Neural cell (in vitro differentiated cells): ENCODE results near the gene SNTB2. TPM values are rescaled to one million over a fixed set of nuclear protein-coding genes. Genes with fewer than 3 reads are reported as not detected.

Experiments
- H2AFZ ChIP-seq: fragments of 200-600, 300-800 bp; sonication (generic), shearing (Covaris generic); 2 replicates; pipeline ENCODE4 v1.6.0; 2014; ENCODE audit warnings: low read depth, mild to moderate bottlenecking, antibody characterized with exemption, low read length, moderate library complexity
- H3F3A ChIP-seq: fragments of 200-600 bp; shearing (Covaris generic); 2 replicates; pipeline ENCODE4 v1.6.1; 2016; ENCODE audit warnings: mild to moderate bottlenecking, moderate library complexity, mixed read lengths, antibody characterized with exemption, low read length; ENCODE audit not compliant: insufficient read depth, poor library complexity, severe bottlenecking
- H3K27ac ChIP-seq: fragments of 200-600, 300-800 bp; sonication (generic), shearing (Covaris generic); 2 replicates; pipeline ENCODE4 v1.5.1; 2014; ENCODE audit warnings: mild to moderate bottlenecking, low read length, moderate library complexity
- H3K27me3 ChIP-seq: fragments of 300-800, 200-600 bp; sonication (generic), shearing (Covaris generic); 2 replicates; pipeline ENCODE4 v1.6.0; 2014; ENCODE audit warnings: mild to moderate bottlenecking, low read depth, low read length, moderate library complexity; ENCODE audit not compliant: insufficient read depth
- H3K36me3 ChIP-seq: fragments of 300-800, 200-600 bp; sonication (generic), shearing (Covaris generic); 2 replicates; pipeline ENCODE4 v1.5.1; 2014; ENCODE audit warnings: mild to moderate bottlenecking, antibody characterized with exemption, low read length, moderate library complexity; ENCODE audit not compliant: insufficient read depth
- H3K4me2 ChIP-seq: fragments of 300-800, 200-600 bp; sonication (generic), shearing (Covaris generic); 2 replicates; pipeline ENCODE4 v1.6.0; 2014; ENCODE audit warnings: mild to moderate bottlenecking, low read length
- H3K4me3 ChIP-seq: fragments of 300-800, 200-600 bp; sonication (generic), shearing (Covaris generic); 2 replicates; pipeline ENCODE4 v1.5.1; 2014; ENCODE audit warnings: mild to moderate bottlenecking, low read length, moderate library complexity
- H3K79me2 ChIP-seq: fragments of 200-600 bp; shearing (Covaris generic); replicated peaks from 2 replicates; pipeline ENCODE4 v1.6.0; 2014; ENCODE audit warnings: mild to moderate bottlenecking, low read length, moderate library complexity; ENCODE audit not compliant: insufficient read depth
- H3K9ac ChIP-seq: fragments of 300-800, 200-600 bp; sonication (generic), shearing (Covaris generic); 2 replicates; pipeline ENCODE4 v1.6.1; 2016; ENCODE audit warnings: mild to moderate bottlenecking, low read length, mixed read lengths
- H3K9me2 ChIP-seq: fragments of 200-600 bp; shearing (Covaris generic); 2 replicates; pipeline ENCODE4 v1.6.1; 2016; ENCODE audit warnings: mild to moderate bottlenecking, low read length, mixed read lengths; ENCODE audit not compliant: insufficient read depth
- H3K9me3 ChIP-seq: fragments of 200-600, 300-800 bp; sonication (generic), shearing (Covaris generic); 2 replicates; pipeline ENCODE4 v1.6.1; 2016; ENCODE audit warnings: mild to moderate bottlenecking, mixed run types, low read length, moderate library complexity, mixed read lengths
- H4K20me1 ChIP-seq: fragments of 200-600 bp; shearing (Covaris generic); 2 replicates; pipeline ENCODE4 v1.6.1; 2016; ENCODE audit warnings: mild to moderate bottlenecking, mixed run types; ENCODE audit not compliant: insufficient read depth
- CTCF ChIP-seq: fragments of 450-650 bp; IDR thresholded peaks from 2 replicates; pipeline ENCODE4 v1.5.1; 2014; ENCODE audit warnings: antibody characterized with exemption, mild to moderate bottlenecking, moderate library complexity; ENCODE audit not compliant: poor library complexity, severe bottlenecking
- EP300 ChIP-seq: fragments of 450-650 bp; conservative IDR thresholded peaks from 2 replicates; pipeline ENCODE4 v1.6.1; 2014; ENCODE audit warnings: antibody characterized with exemption, mild to moderate bottlenecking, moderate library complexity; ENCODE audit not compliant: poor library complexity, severe bottlenecking
- EZH2 ChIP-seq: fragments of 200-600, 300-800 bp; shearing (Covaris generic), sonication (generic); IDR thresholded peaks from 2 replicates; pipeline ENCODE4 v1.6.1; 2014; ENCODE audit warnings: antibody characterized with exemption, low read length, borderline replicate concordance, mild to moderate bottlenecking; ENCODE audit not compliant: insufficient read depth, poor library complexity, severe bottlenecking
- MXI1 ChIP-seq: fragments of 450-650 bp; conservative IDR thresholded peaks from 2 replicates; pipeline ENCODE4 v1.6.1; 2014; ENCODE audit warnings: antibody characterized with exemption, mild to moderate bottlenecking; ENCODE audit not compliant: poor library complexity, severe bottlenecking
- POLR2AphosphoS5 ChIP-seq: IDR thresholded peaks from 2 replicates; pipeline ENCODE4 v1.6.1; 2012
- RAD21 ChIP-seq: fragments of 450-650 bp; conservative IDR thresholded peaks from 2 replicates; pipeline ENCODE4 v1.6.1; 2014; ENCODE audit warnings: antibody characterized with exemption, mild to moderate bottlenecking, moderate library complexity
- REST ChIP-seq: IDR thresholded peaks from 2 replicates; pipeline ENCODE4 v1.6.1; 2012; ENCODE audit warnings: borderline replicate concordance
- SMC3 ChIP-seq: fragments of 450-650 bp; conservative IDR thresholded peaks from 2 replicates; pipeline ENCODE4 v1.6.1; 2014; ENCODE audit warnings: antibody characterized with exemption, mild to moderate bottlenecking, moderate library complexity; ENCODE audit not compliant: poor library complexity
- TAF1 ChIP-seq: IDR thresholded peaks from 2 replicates; pipeline ENCODE4 v1.6.1; 2012; ENCODE audit warnings: low read depth
- polyA plus RNA-seq: library from polyadenylated mRNA; depleted of rRNA; stranded (reverse); fragments of >200 nt; gene quantifications from 2 replicates; pipeline ENCODE4 v1.2.3, GENCODE V29; 2014

SNTB2 gene
- polyA plus RNA-seq, 1 donor from 2014 or later: 7.0 TPM

DNA sequence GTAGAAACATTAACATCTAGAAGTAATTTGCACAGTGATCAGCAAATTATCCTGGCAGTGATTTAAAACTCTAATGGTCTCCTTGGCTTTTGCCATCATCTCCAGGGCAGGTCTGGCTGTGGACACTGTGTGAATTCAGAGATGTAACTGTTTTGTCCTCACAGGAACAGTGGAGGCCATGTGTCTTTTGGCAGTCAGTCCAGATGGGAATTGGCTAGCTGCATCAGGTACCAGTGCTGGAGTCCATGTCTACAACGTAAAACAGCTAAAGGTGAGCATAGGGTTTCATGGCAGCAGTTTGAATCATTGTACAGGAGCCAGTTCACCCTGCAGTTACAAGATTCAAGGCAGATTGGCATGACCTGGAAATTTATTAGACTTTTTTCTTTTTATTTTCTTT is 26.8 kb upstream of the SNTB2 start:
- no peaks in the 10 kb centered on the region for H3F3A ChIP-seq
- H3K4me2 ChIP-seq: no peak overlapping the region
- H3K27me3 ChIP-seq: no peaks in the 10 kb centered on the region
- H4K20me1 ChIP-seq: no peaks in the 10 kb centered on the region
- no peaks in the 10 kb centered on the region for H3K9me3 ChIP-seq
- no peak overlapping the region for H2AFZ ChIP-seq
- H3K79me2 ChIP-seq: no peaks in the 10 kb centered on the region
- H3K27ac ChIP-seq: no peak overlapping the region
- TF ChIP-seq EZH2 (no peak), SMC3 (no peak), TAF1 (no peak), EP300 (no peak), POLR2AphosphoS5 (no peak), RAD21 (no peak), REST (no peak), MXI1 (no peak), CTCF (no peak)
- H3K4me3 ChIP-seq: no peak overlapping the region
- H3K9ac ChIP-seq: no peak overlapping the region
- H3K36me3 ChIP-seq: peaks cover 2% of the 10 kb centered on the region
- no peaks in the 10 kb centered on the region for H3K9me2 ChIP-seq

- H3K4me3 ChIP-seq: no peak overlapping the region
- H3K27ac ChIP-seq: no peak overlapping the region
- H3K4me2 ChIP-seq: no peak overlapping the region
These were observed 21.4 kb upstream of the SNTB2 start for GRCh38 chr16:69165584-69165983.

More at GRCh38 chr16:69165584-69165983, 21.4 kb upstream of the SNTB2 start:
- Histone ChIP-seq H3F3A (no peaks in the 10 kb centered on the region), H3K9ac (no peak overlapping the region), H4K20me1 (no peaks in the 10 kb centered on the region), H3K9me2 (no peaks in the 10 kb centered on the region), H2AFZ (no peak overlapping the region), H3K27me3 (no peaks in the 10 kb centered on the region), H3K9me3 (no peaks in the 10 kb centered on the region), H3K36me3 (peaks cover 13% of the 10 kb centered on the region), H3K79me2 (no peaks in the 10 kb centered on the region)
- no peak for TF ChIP-seq REST
- no peak for TF ChIP-seq RAD21
- no peak for TF ChIP-seq POLR2AphosphoS5
- TF ChIP-seq SMC3: no peak
- TF ChIP-seq EZH2: no peak
- no peak for TF ChIP-seq CTCF
- TF ChIP-seq MXI1: no peak
- TF ChIP-seq EP300: no peak
- TF ChIP-seq TAF1: no peak
